B cell (primary cell): Measurements from ENCODE around the gene PRKACA. TPM values are rescaled to one million over a fixed set of nuclear protein-coding genes. Genes with fewer than 3 reads are reported as not detected.

Source experiments
- ATAC-seq: fragments of 200-7000 bp; cut with Tn5 transposase; one replicate; pipeline ENCODE4 v1.10.0; 2021; ENCODE audit warnings: low read depth, mild to moderate bottlenecking, moderate number of reproducible peaks, moderate library complexity
- CTCF ChIA-PET: fragments of 350-600 bp; sonication (Branson Sonifier 250); formaldehyde crosslinking; loops from one replicate; lab custom pipeline; 2021; ENCODE audit warnings: antibody characterized with exemption, inconsistent platforms; lab: Charles Lee
- POLR2A ChIA-PET: fragments of 350-600 bp; sonication (Branson Sonifier 250); formaldehyde crosslinking; loops from one replicate; lab custom pipeline; 2021; ENCODE audit warnings: antibody characterized with exemption; lab: Charles Lee
- DNase-seq: peaks from one replicate; pipeline ENCODE4 v3.0.0; 2013
- H2AFZ ChIP-seq: 2 replicates; pipeline ENCODE4 v1.6.1; 2012; ENCODE audit warnings: mild to moderate bottlenecking, low read depth, low read length; ENCODE audit not compliant: insufficient read depth, poor library complexity, severe bottlenecking
- H3K27ac ChIP-seq, 2 donors: 1 replicate in 1 of 2; 2 replicates in 1 of 2; pipeline ENCODE4 v1.5.1; 2012 to 2013; ENCODE audit warnings: low read length in 2 of 2, mild to moderate bottlenecking in 2 of 2, moderate library complexity in 1 of 2
- H3K27me3 ChIP-seq, 4 experiments: fragments of 200-600 bp in 1 of 4; sonication (generic) in 1 of 4; replicated peaks in 1 of 4; 1 replicate in 2 of 4; 2 replicates in 2 of 4; pipeline versions ENCODE4 v1.6.1 to v1.7.0; 2013 to 2016; ENCODE audit warnings: low read length in 3 of 4, mild to moderate bottlenecking in 2 of 4, mixed read lengths in 1 of 4, moderate library complexity in 1 of 4; ENCODE audit not compliant: insufficient read depth in 4 of 4, control insufficient read depth in 3 of 4; ENCODE audit errors: control extremely low read depth in 1 of 4
- H3K36me3 ChIP-seq, 2 experiments: replicated peaks in 1 of 2; 1 replicate in 1 of 2; 2 replicates in 1 of 2; pipeline versions ENCODE4 v1.6.1 to v1.7.1; 2013; ENCODE audit warnings: low read length in 1 of 2; ENCODE audit not compliant: insufficient read depth in 2 of 2, control insufficient read depth in 1 of 2; ENCODE audit errors: control extremely low read depth in 1 of 2, extremely low read depth in 1 of 2
- H3K4me1 ChIP-seq, 2 donors: fragments of 200-600 bp in 1 of 2; sonication (generic) in 1 of 2; 1 replicate in 1 of 2; 2 replicates in 1 of 2; pipeline versions ENCODE4 v1.5.1 to v1.6.1; 2013 to 2017; ENCODE audit warnings: low read length in 2 of 2; ENCODE audit not compliant: control insufficient read depth in 2 of 2, insufficient read depth in 2 of 2
- H3K4me2 ChIP-seq: replicated peaks from 2 replicates; pipeline ENCODE3; 2012; ENCODE audit warnings: mild to moderate bottlenecking, low read depth, low read length; ENCODE audit not compliant: poor library complexity, severe bottlenecking
- H3K4me3 ChIP-seq, 5 experiments: fragments of 200-600 bp in 1 of 5; sonication (generic) in 1 of 5; 1 replicate in 3 of 5; 2 replicates in 2 of 5; pipeline versions ENCODE4 v1.5.1 to v1.7.0; 2011 to 2016; ENCODE audit warnings: low read length in 4 of 5, mild to moderate bottlenecking in 4 of 5, low read depth in 2 of 5, control low read depth in 1 of 5, moderate library complexity in 1 of 5; ENCODE audit not compliant: insufficient read depth in 1 of 5; ENCODE audit errors: control extremely low read depth in 1 of 5, extremely low read depth in 1 of 5
- H3K79me2 ChIP-seq: fragments of 200-600 bp; sonication (generic); one replicate; pipeline ENCODE4 v1.6.0; 2016; ENCODE audit warnings: low read length; ENCODE audit not compliant: control insufficient read depth, insufficient read depth
- H3K9ac ChIP-seq: fragments of 200-600 bp; sonication (generic); 2 replicates; pipeline ENCODE4 v1.6.1; 2017; ENCODE audit warnings: mild to moderate bottlenecking, low read length, moderate library complexity
- H3K9me3 ChIP-seq, 3 donors: one replicate each; pipeline versions ENCODE4 v1.6.1 to v1.7.1; 2013; ENCODE audit warnings: low read length in 2 of 3; ENCODE audit not compliant: control insufficient read depth in 2 of 3, insufficient read depth in 1 of 3; ENCODE audit errors: control extremely low read depth in 1 of 3
- H4K20me1 ChIP-seq: 2 replicates; pipeline ENCODE4 v1.6.0; 2012; ENCODE audit warnings: mild to moderate bottlenecking, low read length; ENCODE audit not compliant: insufficient read depth, control insufficient read depth, poor library complexity, severe bottlenecking
- H3K27ac Mint-ChIP-seq: one replicate; pipeline ENCODE4 v1.8.0; 2021; ENCODE audit warnings: mixed read lengths
- H3K27me3 Mint-ChIP-seq: one replicate; pipeline ENCODE4 v1.8.0; 2021; ENCODE audit warnings: mixed read lengths
- H3K4me1 Mint-ChIP-seq: one replicate; pipeline ENCODE4 v1.8.0; 2021; ENCODE audit warnings: mixed read lengths
- H3K4me3 Mint-ChIP-seq: one replicate; pipeline ENCODE4 v1.8.0; 2021; ENCODE audit warnings: mixed read lengths
- H3K9me3 Mint-ChIP-seq: one replicate; pipeline ENCODE4 v1.8.0; 2022; ENCODE audit warnings: mixed read lengths; ENCODE audit not compliant: insufficient read depth
- CTCF ChIP-seq: fragments of 200-600 bp; IDR thresholded peaks from one replicate; pipeline ENCODE4 v1.8.0; 2022; ENCODE audit warnings: antibody characterized with exemption, mild to moderate bottlenecking
- EZH2 ChIP-seq: IDR thresholded peaks from 2 replicates; pipeline ENCODE4 v1.6.1; 2012; ENCODE audit warnings: borderline replicate concordance, low read depth, mild to moderate bottlenecking, moderate library complexity, low read length; ENCODE audit not compliant: insufficient read depth, poor library complexity, severe bottlenecking
- WGBS: methylation state at CpG from one replicate; pipeline ENCODE4 v1.1.5; 2013; ENCODE audit warnings: missing lambda C conversion rate; ENCODE audit not compliant: insufficient coverage; 5-methylcytosine and 5-hydroxymethylcytosine counted together
- intact Hi-C: fragments of 100-400 bp; cut with micrococcal nuclease; formaldehyde crosslinking; loops from one replicate; pipeline ENCODE4 v1.10.0; 2022
- polyA plus RNA-seq: library from polyadenylated mRNA; depleted of rRNA; stranded (reverse); fragments of >200 nt; gene quantifications from 2 replicates; pipeline ENCODE4 v1.2.3, GENCODE V29; 2012
- total RNA-seq, 2 donors: library from RNA; stranded (reverse); fragments of 120-200 nt in 1 of 2; gene quantifications; 1 replicate in 1 of 2; 2 replicates in 1 of 2; pipeline versions ENCODE4 v1.2.3 to v1.2.4, GENCODE V29; 2013 to 2022

Gene PRKACA
- total and polyA plus RNA-seq, 2 donors (not counting 1 experiment from before 2014, with no cell fraction given): 36.8 to 43.0 TPM

GRCh38 chr19:14093117-14093823 is 24.3 kb downstream of the PRKACA start:
- no peak overlapping the region for H3K4me2 ChIP-seq
- peaks cover 2 to 9% (median 8%) of the 10 kb centered on the region in 3 donors for H3K9me3 ChIP-seq
- H3K79me2 ChIP-seq: no peaks in the 10 kb centered on the region
- CTCF ChIA-PET: interaction anchor here (0.9 kb wide), 1 partner anchor 8 kb away, joined by 3 read pairs; no protein-coding TSS in a partner anchor
- peaks cover 15% of the 10 kb centered on the region for H3K4me1 Mint-ChIP-seq
- no peak for DNase-seq
- H3K36me3 ChIP-seq: peaks cover 0 to 17% of the 10 kb centered on the region in 2 experiments
- TF ChIP-seq CTCF (no peak), EZH2 (no peak)
- peaks cover 8% of the 10 kb centered on the region for H3K9me3 Mint-ChIP-seq
- intact Hi-C loops: loop anchor here (10.0 kb wide), 1 partner anchor 818 kb away; no protein-coding TSS in a partner anchor
- no peak overlapping the region for H3K9ac ChIP-seq
- H4K20me1 ChIP-seq: peaks cover 11% of the 10 kb centered on the region
- peak overlapping the region; percentile 59 for H3K27ac Mint-ChIP-seq
- 92% methylated on average over 8 of the region's 9 CpGs for WGBS
- H3K4me1 ChIP-seq: peaks cover 11 to 18% of the 10 kb centered on the region in 2 donors
- H3K27ac ChIP-seq: no peak overlapping the region
- no peak for ATAC-seq
- H3K27me3 Mint-ChIP-seq: no peaks in the 10 kb centered on the region
- no peak overlapping the region for H3K4me3 ChIP-seq
- H2AFZ ChIP-seq: no peak overlapping the region
- POLR2A ChIA-PET: interaction anchor here (0.6 to 0.9 kb wide), 3 partner anchors 11 to 313 kb away, joined by 4 to 5 read pairs (median 4); no protein-coding TSS in a partner anchor
- peak overlapping the region; percentile 71 for H3K4me3 Mint-ChIP-seq
- H3K27me3 ChIP-seq: no peaks in the 10 kb centered on the region
